Fibroblast of lung (primary cell): ENCODE measurements around the gene CPEB4.

ENCODE experiments used
- EZH2 ChIP-seq: IDR thresholded peaks from 2 replicates; pipeline ENCODE4 v1.5.1; 2012; ENCODE audit warnings: low read length, control low read depth, mild to moderate bottlenecking; ENCODE audit errors: missing control alignments
- TF ChIP-seq, protein P1 (sequence below), 2 donors: IDR thresholded peaks in 1 of 2; conservative IDR thresholded peaks in 1 of 2; 1 replicate in 1 of 2; 2 replicates in 1 of 2; pipeline ENCODE4 v1.5.1; 2011 to 2012; ENCODE audit warnings: low read length in 2 of 2, control low read depth in 1 of 2, inconsistent platforms in 1 of 2, low read depth in 1 of 2, mild to moderate bottlenecking in 1 of 2

- TF ChIP-seq, protein P1, sequence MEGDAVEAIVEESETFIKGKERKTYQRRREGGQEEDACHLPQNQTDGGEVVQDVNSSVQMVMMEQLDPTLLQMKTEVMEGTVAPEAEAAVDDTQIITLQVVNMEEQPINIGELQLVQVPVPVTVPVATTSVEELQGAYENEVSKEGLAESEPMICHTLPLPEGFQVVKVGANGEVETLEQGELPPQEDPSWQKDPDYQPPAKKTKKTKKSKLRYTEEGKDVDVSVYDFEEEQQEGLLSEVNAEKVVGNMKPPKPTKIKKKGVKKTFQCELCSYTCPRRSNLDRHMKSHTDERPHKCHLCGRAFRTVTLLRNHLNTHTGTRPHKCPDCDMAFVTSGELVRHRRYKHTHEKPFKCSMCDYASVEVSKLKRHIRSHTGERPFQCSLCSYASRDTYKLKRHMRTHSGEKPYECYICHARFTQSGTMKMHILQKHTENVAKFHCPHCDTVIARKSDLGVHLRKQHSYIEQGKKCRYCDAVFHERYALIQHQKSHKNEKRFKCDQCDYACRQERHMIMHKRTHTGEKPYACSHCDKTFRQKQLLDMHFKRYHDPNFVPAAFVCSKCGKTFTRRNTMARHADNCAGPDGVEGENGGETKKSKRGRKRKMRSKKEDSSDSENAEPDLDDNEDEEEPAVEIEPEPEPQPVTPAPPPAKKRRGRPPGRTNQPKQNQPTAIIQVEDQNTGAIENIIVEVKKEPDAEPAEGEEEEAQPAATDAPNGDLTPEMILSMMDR (conservative IDR thresholded peaks at IDR 0.05 in 1 of 2, IDR thresholded peaks at IDR 0.05 in 1 of 2; ENCODE audit: low read depth in 1 of 2, low read length in 2 of 2) = no peak
- no peak for TF ChIP-seq EZH2
Observed at GRCh38 chr5:173913686-173914321, 25.7 kb downstream of the CPEB4 start.
